ENCODE results near the gene RAB31.

- TF ChIP-seq CTCF (IDR thresholded peaks at IDR 0.05) (no peak), POLR2A (IDR thresholded peaks at IDR 0.05) (no peak)
Measured at GRCh38 chr18:9705183-9705829, 2.8 kb upstream of the RAB31 start.

Data from lower leg skin (tissue), 3 donors.